HEK293 (cell line): ENCODE results near the gene ZNF618.

Experiments
- CTCF ChIP-seq: fragments of 450-650 bp; formaldehyde crosslinking; IDR thresholded peaks from 2 replicates; pipeline ENCODE4 v1.5.1; 2016; ENCODE audit warnings: missing biosample characterization, missing genetic modification characterization
- TCF7L2 ChIP-seq: IDR thresholded peaks from 2 replicates; pipeline ENCODE4 v1.6.1; 2011; ENCODE audit warnings: low read depth, mild to moderate bottlenecking, inconsistent platforms, low read length, moderate library complexity, borderline replicate concordance
- ZNF24 ChIP-seq: fragments of 450-650 bp; formaldehyde crosslinking; IDR thresholded peaks from 2 replicates; pipeline ENCODE4 v1.5.1; 2016; ENCODE audit warnings: missing biosample characterization, missing genetic modification characterization
- ZNF391 ChIP-seq: fragments of 450-650 bp; formaldehyde crosslinking; IDR thresholded peaks from 2 replicates; pipeline ENCODE4 v1.5.1; 2016; ENCODE audit warnings: low read depth, missing biosample characterization, missing genetic modification characterization, borderline replicate concordance
- ZNF747 ChIP-seq: fragments of 450-650 bp; formaldehyde crosslinking; IDR thresholded peaks from 2 replicates; pipeline ENCODE4 v1.5.1; 2016; ENCODE audit warnings: missing biosample characterization, missing genetic modification characterization
- TF ChIP-seq, protein P1 (sequence below): fragments of 450-650 bp; formaldehyde crosslinking; conservative IDR thresholded peaks from 2 replicates; pipeline ENCODE4 v1.5.1; 2016; ENCODE audit warnings: low read depth, missing biosample characterization, missing genetic modification characterization

DNA sequence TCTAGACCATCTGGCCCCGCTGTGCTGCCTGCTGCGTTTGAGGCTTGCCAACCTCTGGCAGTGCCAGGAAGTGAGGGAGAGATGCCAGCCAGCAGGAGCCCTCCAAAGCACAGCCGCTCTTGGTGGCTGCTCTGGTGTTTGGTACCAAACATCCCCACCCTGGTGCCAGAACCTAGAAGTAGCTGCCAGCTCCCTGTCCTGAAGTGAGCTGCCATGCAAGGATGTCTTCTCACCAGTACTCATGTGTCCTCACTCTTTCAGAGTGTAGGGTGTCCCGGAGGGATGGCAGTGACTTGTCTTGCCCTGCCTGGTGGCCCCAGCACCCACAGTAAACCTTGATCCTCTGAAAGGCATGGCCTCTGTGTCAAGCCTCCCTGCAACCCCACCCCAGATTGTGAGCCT, 158.6 kb downstream of the ZNF618 start:
- TF ChIP-seq ZNF391 (tag by site-specific recombination) (no peak), TCF7L2 (no peak), ZNF24 (tag by site-specific recombination) (no peak), CTCF (no peak), ZNF747 (tag by site-specific recombination) (no peak)
- TF ChIP-seq, protein P1, sequence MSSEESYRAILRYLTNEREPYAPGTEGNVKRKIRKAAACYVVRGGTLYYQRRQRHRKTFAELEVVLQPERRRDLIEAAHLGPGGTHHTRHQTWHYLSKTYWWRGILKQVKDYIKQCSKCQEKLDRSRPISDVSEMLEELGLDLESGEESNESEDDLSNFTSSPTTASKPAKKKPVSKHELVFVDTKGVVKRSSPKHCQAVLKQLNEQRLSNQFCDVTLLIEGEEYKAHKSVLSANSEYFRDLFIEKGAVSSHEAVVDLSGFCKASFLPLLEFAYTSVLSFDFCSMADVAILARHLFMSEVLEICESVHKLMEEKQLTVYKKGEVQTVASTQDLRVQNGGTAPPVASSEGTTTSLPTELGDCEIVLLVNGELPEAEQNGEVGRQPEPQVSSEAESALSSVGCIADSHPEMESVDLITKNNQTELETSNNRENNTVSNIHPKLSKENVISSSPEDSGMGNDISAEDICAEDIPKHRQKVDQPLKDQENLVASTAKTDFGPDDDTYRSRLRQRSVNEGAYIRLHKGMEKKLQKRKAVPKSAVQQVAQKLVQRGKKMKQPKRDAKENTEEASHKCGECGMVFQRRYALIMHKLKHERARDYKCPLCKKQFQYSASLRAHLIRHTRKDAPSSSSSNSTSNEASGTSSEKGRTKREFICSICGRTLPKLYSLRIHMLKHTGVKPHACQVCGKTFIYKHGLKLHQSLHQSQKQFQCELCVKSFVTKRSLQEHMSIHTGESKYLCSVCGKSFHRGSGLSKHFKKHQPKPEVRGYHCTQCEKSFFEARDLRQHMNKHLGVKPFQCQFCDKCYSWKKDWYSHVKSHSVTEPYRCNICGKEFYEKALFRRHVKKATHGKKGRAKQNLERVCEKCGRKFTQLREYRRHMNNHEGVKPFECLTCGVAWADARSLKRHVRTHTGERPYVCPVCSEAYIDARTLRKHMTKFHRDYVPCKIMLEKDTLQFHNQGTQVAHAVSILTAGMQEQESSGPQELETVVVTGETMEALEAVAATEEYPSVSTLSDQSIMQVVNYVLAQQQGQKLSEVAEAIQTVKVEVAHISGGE (tag by site-specific recombination), result no peak
